Tibial artery (tissue), 4 donors: Measurements from ENCODE around the gene CRLF1.

Experiments
- DNase-seq, 2 donors: peaks; one replicate each; pipeline ENCODE4 v3.0.0-alpha.2; 2019
- H3K27ac ChIP-seq, 2 donors: fragments of 200-600 bp; sonication (generic) in 1 of 2; 1 replicate in 1 of 2; 2 replicates in 1 of 2; pipeline ENCODE4 v1.5.1; 2018 to 2019; ENCODE audit warnings: mild to moderate bottlenecking in 1 of 2
- H3K27me3 ChIP-seq, 2 donors: fragments of 200-600 bp; sonication (generic) in 1 of 2; one replicate each; pipeline versions ENCODE4 v1.5.1 to v1.6.0; 2016 to 2019
- H3K36me3 ChIP-seq, 3 donors: fragments of 200-600 bp; sonication (generic) in 2 of 3; one replicate each; pipeline ENCODE4 v1.5.1; 2016 to 2019; ENCODE audit warnings: mild to moderate bottlenecking in 2 of 3
- H3K4me1 ChIP-seq, 4 donors: fragments of 200-600 bp; sonication (generic) in 2 of 4; 1 replicate in 3 of 4; 2 replicates in 1 of 4; pipeline ENCODE4 v1.5.1; 2016 to 2019
- H3K4me3 ChIP-seq, 2 donors: fragments of 200-600 bp; sonication (generic) in 1 of 2; 1 replicate in 1 of 2; 2 replicates in 1 of 2; pipeline ENCODE4 v1.5.1; 2018 to 2019; ENCODE audit warnings: mild to moderate bottlenecking in 2 of 2
- H3K9me3 ChIP-seq, 3 donors: fragments of 200-600 bp; sonication (generic) in 1 of 3; one replicate each; pipeline ENCODE4 v1.5.1; 2016 to 2019
- intact Hi-C: fragments of 100-400 bp; cut with DNase I; formaldehyde crosslinking; loops from one replicate; pipeline ENCODE4 v1.15.0; 2023; ENCODE audit warnings: low total_unique reads
- TF ChIP-seq, protein P1 (sequence below), 2 experiments: fragments of 200-600 bp in 1 of 2; fragments of 450-650 bp in 1 of 2; IDR thresholded peaks; one replicate each; pipeline ENCODE4 v1.5.1; 2017 to 2019; ENCODE audit warnings: antibody characterized with exemption in 2 of 2, mild to moderate bottlenecking in 1 of 2, moderate library complexity in 1 of 2

Gene CRLF1

GRCh38 chr19:18599485-18599884 lies 7.1 kb downstream of the CRLF1 start:
- TF ChIP-seq, protein P1, sequence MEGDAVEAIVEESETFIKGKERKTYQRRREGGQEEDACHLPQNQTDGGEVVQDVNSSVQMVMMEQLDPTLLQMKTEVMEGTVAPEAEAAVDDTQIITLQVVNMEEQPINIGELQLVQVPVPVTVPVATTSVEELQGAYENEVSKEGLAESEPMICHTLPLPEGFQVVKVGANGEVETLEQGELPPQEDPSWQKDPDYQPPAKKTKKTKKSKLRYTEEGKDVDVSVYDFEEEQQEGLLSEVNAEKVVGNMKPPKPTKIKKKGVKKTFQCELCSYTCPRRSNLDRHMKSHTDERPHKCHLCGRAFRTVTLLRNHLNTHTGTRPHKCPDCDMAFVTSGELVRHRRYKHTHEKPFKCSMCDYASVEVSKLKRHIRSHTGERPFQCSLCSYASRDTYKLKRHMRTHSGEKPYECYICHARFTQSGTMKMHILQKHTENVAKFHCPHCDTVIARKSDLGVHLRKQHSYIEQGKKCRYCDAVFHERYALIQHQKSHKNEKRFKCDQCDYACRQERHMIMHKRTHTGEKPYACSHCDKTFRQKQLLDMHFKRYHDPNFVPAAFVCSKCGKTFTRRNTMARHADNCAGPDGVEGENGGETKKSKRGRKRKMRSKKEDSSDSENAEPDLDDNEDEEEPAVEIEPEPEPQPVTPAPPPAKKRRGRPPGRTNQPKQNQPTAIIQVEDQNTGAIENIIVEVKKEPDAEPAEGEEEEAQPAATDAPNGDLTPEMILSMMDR (IDR thresholded peaks at IDR 0.05) = no peak
- Histone ChIP-seq H3K4me3 (no peak overlapping the region), H3K27me3 (peaks cover 0 to 45% of the 10 kb centered on the region in 2 donors), H3K36me3 (peaks cover 0 to 17% (median 7%) of the 10 kb centered on the region in 3 donors), H3K9me3 (no peaks in the 10 kb centered on the region), H3K4me1 (peaks cover 0 to 35% (median 22%) of the 10 kb centered on the region in 4 donors), H3K27ac (no peak overlapping the region)
- intact Hi-C loops = loop anchor here (5.0 to 10.0 kb wide), 2 partner anchors 73 to 245 kb away; no protein-coding TSS in a partner anchor
- no peak for DNase-seq

- H3K4me3 ChIP-seq = no peak overlapping the region
- H3K27me3 ChIP-seq = peaks cover 0 to 34% of the 10 kb centered on the region in 2 donors
- intact Hi-C loops = loop anchor here (5.0 to 10.0 kb wide), 2 partner anchors 74 to 247 kb away; no protein-coding TSS in a partner anchor
- H3K27ac ChIP-seq = no peak overlapping the region
- no peaks in the 10 kb centered on the region for H3K9me3 ChIP-seq
- no peak for DNase-seq
- H3K36me3 ChIP-seq = peaks cover 0 to 17% (median 7%) of the 10 kb centered on the region in 3 donors
- peaks cover 0 to 28% (median 19%) of the 10 kb centered on the region in 4 donors for H3K4me1 ChIP-seq
- TF ChIP-seq, protein P1 (IDR thresholded peaks at IDR 0.05) = no peak
Observed at GRCh38 chr19:18597809-18598660, 8.6 kb downstream of the CRLF1 start.

- Histone ChIP-seq H3K9me3 (no peaks in the 10 kb centered on the region), H3K27ac (no peak overlapping the region), H3K4me3 (no peak overlapping the region), H3K4me1 (peaks cover 0 to 22% (median 19%) of the 10 kb centered on the region in 4 donors), H3K36me3 (peaks cover 5 to 17% (median 7%) of the 10 kb centered on the region in 3 donors), H3K27me3 (peaks cover 0 to 34% of the 10 kb centered on the region in 2 donors)
- intact Hi-C loops = loop anchor here (5.0 to 10.0 kb wide), 2 partner anchors 76 to 248 kb away; no protein-coding TSS in a partner anchor
- TF ChIP-seq, protein P1 (IDR thresholded peaks at IDR 0.05) = no peak
- peak; percentile 63 to 81 for DNase-seq
Observed at GRCh38 chr19:18596752-18597157, 9.8 kb downstream of the CRLF1 start.

GRCh38 chr19:18595475-18595874 lies 11.1 kb downstream of the CRLF1 start:
- TF ChIP-seq, protein P1 (IDR thresholded peaks at IDR 0.05) = no peak
- Histone ChIP-seq H3K4me3 (no peak overlapping the region), H3K4me1 (peaks cover 0 to 23% (median 19%) of the 10 kb centered on the region in 4 donors), H3K27me3 (peaks cover 0 to 30% of the 10 kb centered on the region in 2 donors), H3K36me3 (peaks cover 7 to 18% (median 17%) of the 10 kb centered on the region in 3 donors), H3K27ac (peak overlapping the region; percentile 51 to 74), H3K9me3 (no peaks in the 10 kb centered on the region)
- no peak for DNase-seq
- intact Hi-C loops = loop anchor here (5.0 to 10.0 kb wide), 2 partner anchors 77 to 249 kb away; no protein-coding TSS in a partner anchor

DNA sequence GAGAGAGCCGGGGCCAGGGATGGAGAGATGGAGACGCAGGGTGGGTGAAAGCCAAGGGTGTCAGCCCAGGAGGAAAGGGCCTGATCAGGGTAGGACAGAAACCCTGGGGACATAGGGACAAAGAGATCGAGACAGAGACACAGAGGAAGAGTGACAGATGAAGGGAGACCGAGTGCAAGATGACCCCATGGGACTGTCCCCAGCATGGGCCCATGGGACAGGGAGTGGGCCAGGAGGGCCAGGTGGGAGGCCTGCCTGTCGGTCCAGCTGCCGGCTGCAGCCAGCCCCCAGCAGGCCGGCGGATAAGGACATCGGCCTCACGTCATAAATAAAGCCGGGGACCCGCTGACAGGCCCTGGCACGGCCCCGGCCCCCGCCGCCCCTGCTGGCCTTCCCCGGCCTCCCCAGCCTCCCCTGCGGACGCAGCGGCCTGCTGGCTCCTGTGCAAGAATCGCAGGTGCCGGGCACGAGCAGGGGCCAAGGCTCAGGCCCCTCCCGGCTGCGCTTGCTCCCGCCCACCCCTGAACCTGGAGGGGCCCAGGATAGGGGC lies 11.7 kb downstream of the CRLF1 start:
- H3K4me1 ChIP-seq = peaks cover 0 to 28% (median 22%) of the 10 kb centered on the region in 4 donors
- TF ChIP-seq, protein P1 (IDR thresholded peaks at IDR 0.05) = no peak
- peaks cover 0 to 24% of the 10 kb centered on the region in 2 donors for H3K27me3 ChIP-seq
- H3K36me3 ChIP-seq = peaks cover 7 to 20% (median 17%) of the 10 kb centered on the region in 3 donors
- intact Hi-C loops = loop anchor here (5.0 to 10.0 kb wide), 2 partner anchors 77 to 250 kb away; no protein-coding TSS in a partner anchor
- no peak for DNase-seq
- peak overlapping the region; percentile 51 to 74 for H3K27ac ChIP-seq
- H3K4me3 ChIP-seq = peak overlapping the region; percentile 27 to 42
- H3K9me3 ChIP-seq = no peaks in the 10 kb centered on the region
